ENCODE data around the gene MED28. TPM values are rescaled to one million over a fixed set of nuclear protein-coding genes. Genes with fewer than 3 reads are reported as not detected.

Gene MED28
- total RNA-seq, 4 donors from 2014 or later = 11.1 to 25.5 (median 19.4) TPM

DNA sequence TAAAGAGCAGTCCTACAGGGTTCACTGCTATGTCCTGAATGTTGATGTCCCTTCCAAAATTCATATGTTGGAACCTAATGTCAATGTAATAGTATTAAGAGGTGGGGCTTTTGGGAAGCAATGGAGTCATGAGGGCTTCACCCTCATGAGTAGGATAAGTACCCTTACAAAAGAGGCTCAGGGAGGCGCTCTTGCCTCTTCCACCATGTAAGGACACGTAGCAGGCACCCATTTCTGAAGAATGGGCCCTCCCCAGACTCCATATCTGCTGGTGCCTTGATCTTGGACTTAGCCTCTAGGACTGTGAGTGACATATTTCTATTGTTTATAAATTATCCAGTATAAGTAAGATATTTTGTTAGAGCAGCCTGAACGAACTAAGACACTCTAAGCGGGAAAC is 15.8 kb downstream of the MED28 start:
- intact Hi-C loops (cut with DNase I; ENCODE audit: low total_unique reads) (no loop called here), in situ Hi-C loops (cut with MboI; ENCODE audit: low pct_ligation_motif_present in 1 of 4, low pct_unique_long_range_greater_than_20kb in 1 of 4, low sequenced_read_pairs in 3 of 4) (no loop called here)
- Histone ChIP-seq H3K9me3 (no peaks in the 10 kb centered on the region), H3K27me3 (no peaks in the 10 kb centered on the region), H3K27ac (no peak overlapping the region), H3K4me1 (no peaks in the 10 kb centered on the region), H3K4me3 (no peak overlapping the region), H3K36me3 (peaks cover 0 to 65% (median 23%) of the 10 kb centered on the region in 4 donors)
- WGBS, 2 donors (ENCODE audit: low coverage in 1 of 2) = 92 to 100% methylated on average over 1 to 4 of the region's 4 CpGs
- no peak for TF ChIP-seq POLR2AphosphoS5 (IDR thresholded peaks at IDR 0.05)
- no peak for TF ChIP-seq EP300 (IDR thresholded peaks at IDR 0.05; ENCODE audit: low read depth)
- TF ChIP-seq CTCF (IDR thresholded peaks at IDR 0.05) = no peak
- no peak for TF ChIP-seq POLR2A (IDR thresholded peaks at IDR 0.05)
- no peak for DNase-seq

DNA sequence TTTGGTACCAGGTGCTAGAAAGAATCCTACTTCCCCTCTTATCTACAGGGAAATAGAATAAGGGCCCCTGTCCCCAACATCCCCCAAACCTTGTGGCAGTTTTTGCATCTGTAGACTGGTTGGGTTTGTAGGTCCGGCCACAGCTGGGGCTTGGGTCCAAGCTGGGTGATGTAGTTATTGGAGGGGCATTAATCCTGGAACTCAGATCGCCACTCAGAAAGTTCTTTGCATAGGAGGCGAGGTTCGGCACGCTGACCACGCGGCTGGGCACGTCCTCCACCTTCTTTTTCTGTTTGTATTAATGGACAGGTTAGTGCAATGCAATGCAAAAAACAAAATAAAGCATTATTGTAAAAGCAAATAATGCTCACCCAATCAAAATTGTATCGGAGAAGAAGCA is 19.2 kb downstream of the MED28 start:
- no peak overlapping the region for H3K27ac ChIP-seq
- no peaks in the 10 kb centered on the region for H3K27me3 ChIP-seq
- no peak overlapping the region for H3K4me3 ChIP-seq
- TF ChIP-seq EP300 (IDR thresholded peaks at IDR 0.05; ENCODE audit: low read depth) (no peak), POLR2AphosphoS5 (IDR thresholded peaks at IDR 0.05) (no peak), CTCF (IDR thresholded peaks at IDR 0.05) (no peak), POLR2A (IDR thresholded peaks at IDR 0.05) (no peak)
- DNase-seq = no peak
- intact Hi-C loops (cut with DNase I; ENCODE audit: low total_unique reads) = no loop called here
- in situ Hi-C loops (cut with MboI; ENCODE audit: low pct_ligation_motif_present in 1 of 4, low pct_unique_long_range_greater_than_20kb in 1 of 4, low sequenced_read_pairs in 3 of 4) = no loop called here
- H3K36me3 ChIP-seq = peaks cover 0 to 41% (median 10%) of the 10 kb centered on the region in 4 donors
- H3K9me3 ChIP-seq = no peaks in the 10 kb centered on the region
- H3K4me1 ChIP-seq = no peaks in the 10 kb centered on the region
- WGBS, 2 donors (ENCODE audit: low coverage in 1 of 2) = 94 to 96% methylated on average over 7 to 9 of the region's 9 CpGs

- no peak overlapping the region for H3K27ac ChIP-seq
- no peaks in the 10 kb centered on the region for H3K27me3 ChIP-seq
- intact Hi-C loops (cut with DNase I; ENCODE audit: low total_unique reads) (loop anchor here (5.0 kb wide), 1 partner anchor 88 kb away; no protein-coding TSS in a partner anchor), in situ Hi-C loops (cut with MboI; ENCODE audit: low pct_ligation_motif_present in 1 of 4, low pct_unique_long_range_greater_than_20kb in 1 of 4, low sequenced_read_pairs in 3 of 4) (loop anchor here in 1 of 4 donors (5.0 kb wide), 1 partner anchor 78 kb away; no protein-coding TSS in a partner anchor)
- H3K36me3 ChIP-seq = peaks cover 0 to 38% (median 9%) of the 10 kb centered on the region in 4 donors
- H3K9me3 ChIP-seq = no peaks in the 10 kb centered on the region
- H3K4me1 ChIP-seq = no peaks in the 10 kb centered on the region
- H3K4me3 ChIP-seq = no peak overlapping the region
- TF ChIP-seq POLR2AphosphoS5 (IDR thresholded peaks at IDR 0.05) = no peak
- no peak for TF ChIP-seq POLR2A (IDR thresholded peaks at IDR 0.05)
- TF ChIP-seq CTCF (IDR thresholded peaks at IDR 0.05) = no peak
- TF ChIP-seq EP300 (IDR thresholded peaks at IDR 0.05; ENCODE audit: low read depth) = no peak
- WGBS, 2 donors (ENCODE audit: low coverage in 1 of 2) = 95 to 96% methylated on average over 3 to 4 of the region's 4 CpGs
- DNase-seq = no peak
Measured at GRCh38 chr4:17635056-17635455, 20.6 kb downstream of the MED28 start.

DNA sequence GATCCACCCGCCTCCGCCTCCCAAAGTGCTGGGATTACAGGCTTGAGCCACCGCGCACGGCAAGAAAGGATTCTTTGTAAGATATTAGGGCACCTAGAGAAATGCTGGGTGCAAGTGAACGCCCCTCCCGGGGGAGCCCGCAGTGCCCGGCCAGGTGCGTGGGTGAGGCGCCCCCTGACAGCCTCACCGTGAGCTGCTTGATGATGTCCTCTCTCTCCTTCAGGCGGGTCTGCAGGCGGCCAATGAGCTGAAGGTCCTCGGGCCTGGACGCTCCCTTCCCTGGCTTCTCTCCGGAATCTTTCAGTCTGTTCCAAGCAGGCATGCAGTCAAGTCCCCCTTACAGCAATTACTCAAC is 21.9 kb downstream of the MED28 start:
- Histone ChIP-seq H3K4me3 (no peak overlapping the region), H3K27me3 (no peaks in the 10 kb centered on the region), H3K36me3 (peaks cover 0 to 29% (median 9%) of the 10 kb centered on the region in 4 donors), H3K27ac (no peak overlapping the region), H3K9me3 (no peaks in the 10 kb centered on the region), H3K4me1 (no peaks in the 10 kb centered on the region)
- DNase-seq = no peak
- TF ChIP-seq POLR2AphosphoS5 (IDR thresholded peaks at IDR 0.05) (no peak), EP300 (IDR thresholded peaks at IDR 0.05; ENCODE audit: low read depth) (no peak), POLR2A (IDR thresholded peaks at IDR 0.05) (no peak), CTCF (IDR thresholded peaks at IDR 0.05) (no peak)
- 90 to 93% methylated on average over 7 to 17 of the region's 17 CpGs for WGBS, 2 donors (ENCODE audit: low coverage in 1 of 2)
- intact Hi-C loops (cut with DNase I; ENCODE audit: low total_unique reads) (loop anchor here (5.0 kb wide), 1 partner anchor 89 kb away; no protein-coding TSS in a partner anchor), in situ Hi-C loops (cut with MboI; ENCODE audit: low pct_ligation_motif_present in 1 of 4, low pct_unique_long_range_greater_than_20kb in 1 of 4, low sequenced_read_pairs in 3 of 4) (loop anchor here in 1 of 4 donors (5.0 kb wide), 1 partner anchor 79 kb away; no protein-coding TSS in a partner anchor)

Measured in transverse colon (tissue), 4 donors.